ENCODE data around the gene KDM4C.
A peak's percentile ranks its signal among the peaks of the same experiment; 100 is the strongest.
"Not testable (repeated sequence)": the region's sequence is repeated elsewhere in the genome, so short reads cannot be mapped to it uniquely, and the experiment has no call there.

Gene KDM4C

DNA sequence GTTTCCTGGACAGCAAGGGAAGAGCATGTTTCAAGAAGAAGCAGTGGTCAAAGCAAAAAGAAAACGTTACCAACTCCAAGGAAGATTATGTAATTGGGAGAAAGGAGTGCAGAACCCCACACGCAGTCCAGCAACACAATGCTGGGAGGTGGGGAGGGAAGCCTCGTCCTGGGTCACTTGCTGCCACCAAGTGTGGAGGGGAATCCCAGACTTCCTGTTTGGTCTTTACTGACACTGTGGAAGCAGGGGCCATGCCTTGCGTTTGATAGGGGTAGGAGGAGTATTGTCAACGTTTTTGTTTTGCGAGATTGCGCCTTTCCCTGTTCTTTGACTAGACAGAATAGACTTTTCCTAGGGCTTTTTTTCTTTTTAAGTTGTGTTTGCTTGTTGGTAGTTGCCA, 421.0 kb downstream of the KDM4C start:
- TF ChIP-seq, protein P1, sequence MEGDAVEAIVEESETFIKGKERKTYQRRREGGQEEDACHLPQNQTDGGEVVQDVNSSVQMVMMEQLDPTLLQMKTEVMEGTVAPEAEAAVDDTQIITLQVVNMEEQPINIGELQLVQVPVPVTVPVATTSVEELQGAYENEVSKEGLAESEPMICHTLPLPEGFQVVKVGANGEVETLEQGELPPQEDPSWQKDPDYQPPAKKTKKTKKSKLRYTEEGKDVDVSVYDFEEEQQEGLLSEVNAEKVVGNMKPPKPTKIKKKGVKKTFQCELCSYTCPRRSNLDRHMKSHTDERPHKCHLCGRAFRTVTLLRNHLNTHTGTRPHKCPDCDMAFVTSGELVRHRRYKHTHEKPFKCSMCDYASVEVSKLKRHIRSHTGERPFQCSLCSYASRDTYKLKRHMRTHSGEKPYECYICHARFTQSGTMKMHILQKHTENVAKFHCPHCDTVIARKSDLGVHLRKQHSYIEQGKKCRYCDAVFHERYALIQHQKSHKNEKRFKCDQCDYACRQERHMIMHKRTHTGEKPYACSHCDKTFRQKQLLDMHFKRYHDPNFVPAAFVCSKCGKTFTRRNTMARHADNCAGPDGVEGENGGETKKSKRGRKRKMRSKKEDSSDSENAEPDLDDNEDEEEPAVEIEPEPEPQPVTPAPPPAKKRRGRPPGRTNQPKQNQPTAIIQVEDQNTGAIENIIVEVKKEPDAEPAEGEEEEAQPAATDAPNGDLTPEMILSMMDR (IDR thresholded peaks at IDR 0.05; ENCODE audit: control insufficient read depth, extremely low read depth, insufficient read depth): no peak
- no peak for DNase-seq (ENCODE audit: low read depth)
- no peak overlapping the region for H3K4me3 ChIP-seq (ENCODE audit: low read depth, low read length)

GRCh38 chr9:7180247-7180646, 422.5 kb downstream of the KDM4C start:
- TF ChIP-seq, protein P1 (IDR thresholded peaks at IDR 0.05; ENCODE audit: control insufficient read depth, extremely low read depth, insufficient read depth): no peak
- H3K4me3 ChIP-seq (ENCODE audit: low read depth, low read length): no peak overlapping the region
- DNase-seq (ENCODE audit: low read depth): no peak

DNA sequence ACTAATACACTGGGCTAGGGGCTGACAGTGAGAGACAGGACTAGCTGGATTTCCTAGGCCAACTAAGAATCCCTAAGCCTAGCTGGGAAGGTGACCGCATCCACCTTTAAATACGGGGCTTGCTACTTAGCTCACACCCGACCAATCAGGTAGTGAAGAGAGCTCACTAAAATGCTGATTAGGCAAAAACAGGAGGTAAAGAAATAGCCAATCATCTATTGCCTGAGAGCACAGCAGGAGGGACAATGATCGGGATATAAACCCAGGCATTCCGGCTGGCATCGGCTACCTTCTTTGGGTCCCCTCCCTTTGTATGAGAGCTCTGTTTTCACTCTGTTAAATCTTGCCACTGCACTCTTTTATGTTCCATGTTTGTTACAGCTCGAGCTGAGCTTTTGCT, 425.4 kb downstream of the KDM4C start:
- DNase-seq (ENCODE audit: low read depth); H3K4me3 ChIP-seq (ENCODE audit: low read depth, low read length): not testable (repeated sequence)

DNA sequence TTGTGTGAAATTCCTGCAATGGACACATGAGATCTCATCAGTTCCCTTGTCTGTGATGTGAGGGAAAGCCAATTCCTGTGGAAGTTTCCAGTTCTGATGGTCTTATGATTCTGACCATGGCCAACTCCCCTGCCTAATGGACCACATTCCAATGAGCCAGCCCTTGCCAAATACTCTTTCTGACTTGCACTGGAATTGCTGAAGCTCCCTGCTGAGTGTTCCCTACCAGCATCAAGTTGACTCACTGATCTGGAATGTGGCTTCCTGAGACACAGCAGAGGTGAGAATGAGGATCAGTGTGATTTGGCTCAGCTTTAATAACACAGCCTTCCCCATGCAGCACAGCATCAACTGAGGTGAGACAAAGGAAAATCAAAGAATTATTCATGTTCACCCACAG, 427.8 kb downstream of the KDM4C start:
- no peak for DNase-seq (ENCODE audit: low read depth)
- TF ChIP-seq, protein P1 (IDR thresholded peaks at IDR 0.05; ENCODE audit: control insufficient read depth, extremely low read depth, insufficient read depth): no peak

GRCh38 chr9:7186175-7186574, 428.4 kb downstream of the KDM4C start:
- H3K4me3 ChIP-seq (ENCODE audit: low read depth, low read length): no peak overlapping the region
- peak; percentile 15 for DNase-seq (ENCODE audit: low read depth)
- TF ChIP-seq, protein P1 (IDR thresholded peaks at IDR 0.05; ENCODE audit: control insufficient read depth, extremely low read depth, insufficient read depth): peak; percentile 80

More for the DNA sequence above, 427.8 kb downstream of the KDM4C start:
- H3K4me3 ChIP-seq (ENCODE audit: low read depth, low read length): no peak overlapping the region

- DNase-seq (ENCODE audit: low read depth): no peak
- TF ChIP-seq, protein P1 (IDR thresholded peaks at IDR 0.05; ENCODE audit: control insufficient read depth, extremely low read depth, insufficient read depth): no peak
- H3K4me3 ChIP-seq (ENCODE audit: low read depth, low read length): no peak overlapping the region
Observed at GRCh38 chr9:7192266-7192665, 434.5 kb downstream of the KDM4C start.

GRCh38 chr9:7195526-7195925, 437.8 kb downstream of the KDM4C start:
- H3K4me3 ChIP-seq (ENCODE audit: low read depth, low read length): no peak overlapping the region
- DNase-seq (ENCODE audit: low read depth): no peak
- TF ChIP-seq, protein P1 (IDR thresholded peaks at IDR 0.05; ENCODE audit: control insufficient read depth, extremely low read depth, insufficient read depth): no peak

Measured in LNCaP clone FGC (cell line).